DND-41 (cell line): ENCODE measurements around the gene DHX57.

ENCODE experiments used
- ATAC-seq: fragments of 200-7000 bp; cut with Tn5 transposase; 3 replicates; pipeline ENCODE4 v1.9.1; 2021; ENCODE audit warnings: low read depth; ENCODE audit not compliant: insufficient read depth
- DNase-seq: peaks from one replicate; pipeline ENCODE4 v3.0.0-alpha.2; 2020
- H2AFZ ChIP-seq: 2 replicates; pipeline ENCODE4 v1.6.0; 2012; ENCODE audit warnings: low read depth, low read length
- H3K27ac ChIP-seq: 2 replicates; pipeline ENCODE4 v1.5.1; 2012; ENCODE audit warnings: low read length, inconsistent platforms
- H3K27me3 ChIP-seq: fragments of 200-600 bp; sonication (generic); 2 replicates; pipeline ENCODE4 v1.6.0; 2012; ENCODE audit warnings: low read length, mild to moderate bottlenecking, inconsistent platforms; ENCODE audit not compliant: insufficient read depth, poor library complexity
- H3K36me3 ChIP-seq: 2 replicates; pipeline ENCODE4 v1.5.1; 2012; ENCODE audit warnings: low read length, inconsistent platforms; ENCODE audit not compliant: insufficient read depth
- H3K4me1 ChIP-seq: 2 replicates; pipeline ENCODE4 v1.5.1; 2012; ENCODE audit warnings: mild to moderate bottlenecking, low read length; ENCODE audit not compliant: insufficient read depth
- H3K4me2 ChIP-seq: 2 replicates; pipeline ENCODE4 v1.6.0; 2012; ENCODE audit warnings: mild to moderate bottlenecking, moderate library complexity, low read length, inconsistent platforms; ENCODE audit not compliant: insufficient read depth
- H3K4me3 ChIP-seq, 2 experiments: fragments of 200-600 bp in 1 of 2; shearing (Covaris generic) in 1 of 2; 2 replicates each; pipeline ENCODE4 v1.5.1; 2012 to 2016; ENCODE audit warnings: inconsistent platforms in 2 of 2, low read length in 2 of 2, mild to moderate bottlenecking in 2 of 2, low read depth in 1 of 2, moderate library complexity in 1 of 2
- H3K79me2 ChIP-seq: 2 replicates; pipeline ENCODE4 v1.6.0; 2012; ENCODE audit warnings: low read length, inconsistent platforms; ENCODE audit not compliant: insufficient read depth
- H3K9ac ChIP-seq: 2 replicates; pipeline ENCODE4 v1.6.0; 2012; ENCODE audit warnings: low read depth, mild to moderate bottlenecking, inconsistent platforms, low read length, moderate library complexity
- H3K9me3 ChIP-seq: 2 replicates; pipeline ENCODE4 v1.5.1; 2012; ENCODE audit warnings: low read length, moderate library complexity, mild to moderate bottlenecking, inconsistent platforms; ENCODE audit not compliant: insufficient read depth, severe bottlenecking
- H4K20me1 ChIP-seq: 2 replicates; pipeline ENCODE4 v1.6.0; 2012; ENCODE audit warnings: low read length; ENCODE audit not compliant: insufficient read depth
- EZH2 ChIP-seq: IDR thresholded peaks from 3 replicates; pipeline ENCODE4 v1.6.1; 2012; ENCODE audit warnings: borderline replicate concordance, low read depth, mild to moderate bottlenecking, moderate library complexity, low read length, inconsistent platforms; ENCODE audit not compliant: severe bottlenecking
- TF ChIP-seq, protein P1 (sequence below): IDR thresholded peaks from 2 replicates; pipeline ENCODE4 v1.5.1; 2012; ENCODE audit warnings: borderline replicate concordance, low read length, moderate library complexity, mild to moderate bottlenecking; ENCODE audit not compliant: poor library complexity, severe bottlenecking; ENCODE audit errors: extremely low read depth

The DHX57 gene

GRCh38 chr2:38835015-38835601, 40.6 kb downstream of the DHX57 start:
- no peaks in the 10 kb centered on the region for H3K9me3 ChIP-seq
- H2AFZ ChIP-seq, result no peak overlapping the region
- no peak overlapping the region for H3K27ac ChIP-seq
- H4K20me1 ChIP-seq, result no peaks in the 10 kb centered on the region
- no peak overlapping the region for H3K4me3 ChIP-seq
- no peak overlapping the region for H3K9ac ChIP-seq
- no peaks in the 10 kb centered on the region for H3K79me2 ChIP-seq
- H3K4me2 ChIP-seq, result no peak overlapping the region
- DNase-seq, result no peak
- no peaks in the 10 kb centered on the region for H3K27me3 ChIP-seq
- no peaks in the 10 kb centered on the region for H3K4me1 ChIP-seq
- H3K36me3 ChIP-seq, result peaks cover 37% of the 10 kb centered on the region; the same call in 1 of the 2 replicates
- no peak for ATAC-seq
- no peak for TF ChIP-seq EZH2
- TF ChIP-seq, protein P1, sequence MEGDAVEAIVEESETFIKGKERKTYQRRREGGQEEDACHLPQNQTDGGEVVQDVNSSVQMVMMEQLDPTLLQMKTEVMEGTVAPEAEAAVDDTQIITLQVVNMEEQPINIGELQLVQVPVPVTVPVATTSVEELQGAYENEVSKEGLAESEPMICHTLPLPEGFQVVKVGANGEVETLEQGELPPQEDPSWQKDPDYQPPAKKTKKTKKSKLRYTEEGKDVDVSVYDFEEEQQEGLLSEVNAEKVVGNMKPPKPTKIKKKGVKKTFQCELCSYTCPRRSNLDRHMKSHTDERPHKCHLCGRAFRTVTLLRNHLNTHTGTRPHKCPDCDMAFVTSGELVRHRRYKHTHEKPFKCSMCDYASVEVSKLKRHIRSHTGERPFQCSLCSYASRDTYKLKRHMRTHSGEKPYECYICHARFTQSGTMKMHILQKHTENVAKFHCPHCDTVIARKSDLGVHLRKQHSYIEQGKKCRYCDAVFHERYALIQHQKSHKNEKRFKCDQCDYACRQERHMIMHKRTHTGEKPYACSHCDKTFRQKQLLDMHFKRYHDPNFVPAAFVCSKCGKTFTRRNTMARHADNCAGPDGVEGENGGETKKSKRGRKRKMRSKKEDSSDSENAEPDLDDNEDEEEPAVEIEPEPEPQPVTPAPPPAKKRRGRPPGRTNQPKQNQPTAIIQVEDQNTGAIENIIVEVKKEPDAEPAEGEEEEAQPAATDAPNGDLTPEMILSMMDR, result peak; percentile 60

DNA sequence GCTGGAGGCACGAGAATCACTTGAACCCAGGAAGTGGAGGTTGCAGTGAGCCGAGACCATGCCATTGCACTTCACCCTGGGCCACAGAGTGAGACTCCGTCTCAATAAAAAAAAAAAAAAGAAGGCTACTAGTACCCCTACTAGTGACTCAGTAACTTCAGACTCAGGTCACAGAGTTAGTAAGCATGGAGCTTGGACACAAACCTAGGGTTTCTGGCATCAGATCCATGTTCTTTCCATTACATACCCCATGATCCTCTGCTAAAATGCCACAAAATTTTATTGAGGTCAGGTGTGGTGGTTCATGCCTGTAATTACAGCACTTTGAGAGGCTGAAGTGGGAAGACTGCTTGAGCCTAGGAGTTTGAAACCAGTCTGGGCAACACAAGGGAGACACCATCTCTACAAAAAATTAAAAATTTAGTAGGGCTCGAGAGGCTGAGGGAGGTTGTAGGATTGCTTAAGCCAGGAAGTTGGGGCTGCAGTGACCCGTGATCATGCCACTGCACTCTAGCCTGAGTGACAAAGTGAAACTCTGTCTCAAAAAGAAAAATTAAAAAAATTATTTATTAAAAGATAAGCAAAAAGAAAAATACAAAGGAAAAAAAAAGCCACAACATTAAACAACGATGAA, 45.1 kb downstream of the DHX57 start:
- no peak for TF ChIP-seq EZH2
- TF ChIP-seq, protein P1, result no peak
- Histone ChIP-seq H3K4me1 (no peaks in the 10 kb centered on the region), H4K20me1 (no peaks in the 10 kb centered on the region), H3K27ac (no peak overlapping the region), H3K9ac (no peak overlapping the region), H2AFZ (no peak overlapping the region), H3K27me3 (no peaks in the 10 kb centered on the region), H3K36me3 (peaks cover 34% of the 10 kb centered on the region; the same call in 1 of the 2 replicates), H3K79me2 (no peaks in the 10 kb centered on the region), H3K9me3 (no peaks in the 10 kb centered on the region), H3K4me2 (no peak overlapping the region), H3K4me3 (no peak overlapping the region)
- no peak for DNase-seq
- no peak for ATAC-seq

DNA sequence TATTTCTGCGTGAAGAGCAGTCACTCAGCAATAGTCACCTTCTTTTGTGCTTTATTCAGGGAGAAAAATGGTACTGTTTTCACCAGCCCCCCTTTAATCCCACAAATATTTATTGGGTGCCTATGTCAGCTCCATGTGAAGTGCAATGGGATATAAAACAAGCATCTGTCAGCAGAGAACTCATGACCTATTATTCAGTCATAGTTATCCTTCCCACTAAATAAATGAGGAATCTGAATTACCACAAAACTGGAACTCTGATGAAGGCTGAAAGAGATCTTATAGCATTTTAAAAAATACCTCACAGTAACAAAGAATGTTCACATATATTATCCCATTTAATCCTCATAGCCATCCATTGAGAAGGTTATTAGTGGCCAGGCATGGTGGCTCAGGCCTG, 45.8 kb downstream of the DHX57 start:
- no peak overlapping the region for H3K4me2 ChIP-seq

More for the DNA sequence above, 45.8 kb downstream of the DHX57 start:
- no peak overlapping the region for H3K27ac ChIP-seq
- no peaks in the 10 kb centered on the region for H3K79me2 ChIP-seq
- no peaks in the 10 kb centered on the region for H3K4me1 ChIP-seq
- H3K9me3 ChIP-seq, result no peaks in the 10 kb centered on the region
- H4K20me1 ChIP-seq, result no peaks in the 10 kb centered on the region
- no peak overlapping the region for H3K4me3 ChIP-seq
- H3K36me3 ChIP-seq, result peaks cover 35% of the 10 kb centered on the region; the same call in 1 of the 2 replicates
- H3K9ac ChIP-seq, result no peak overlapping the region
- DNase-seq (no peak), ATAC-seq (no peak)
- no peaks in the 10 kb centered on the region for H3K27me3 ChIP-seq
- TF ChIP-seq, protein P1, result no peak
- TF ChIP-seq EZH2, result no peak
- no peak overlapping the region for H2AFZ ChIP-seq
